Neutrophil (primary cell): ENCODE data around the gene SENP1.

Experiments used
- H3K27ac ChIP-seq: fragments of 200-600 bp; sonication (generic); 2 replicates; pipeline ENCODE4 v1.5.1; 2016; ENCODE audit warnings: mild to moderate bottlenecking, moderate library complexity
- H3K27me3 ChIP-seq: fragments of 200-600 bp; sonication (generic); 2 replicates; pipeline ENCODE4 v1.6.0; 2016; ENCODE audit warnings: mild to moderate bottlenecking
- H3K36me3 ChIP-seq: fragments of 200-600 bp; sonication (generic); 2 replicates; pipeline ENCODE4 v1.5.1; 2017
- H3K4me1 ChIP-seq, 2 experiments: fragments of 200-600 bp in 1 of 2; sonication (generic) in 1 of 2; 1 replicate in 1 of 2; 2 replicates in 1 of 2; pipeline versions ENCODE4 v1.5.1 to v1.6.1; 2013 to 2016; ENCODE audit warnings: low read depth in 1 of 2, low read length in 1 of 2, mild to moderate bottlenecking in 1 of 2, moderate library complexity in 1 of 2; ENCODE audit not compliant: control insufficient read depth in 1 of 2, insufficient read depth in 1 of 2
- H3K4me3 ChIP-seq, 2 experiments: fragments of 200-600 bp in 1 of 2; sonication (generic) in 1 of 2; 1 replicate in 1 of 2; 2 replicates in 1 of 2; pipeline ENCODE4 v1.5.1; 2013 to 2016; ENCODE audit warnings: low read depth in 1 of 2, low read length in 1 of 2, mild to moderate bottlenecking in 1 of 2, moderate library complexity in 1 of 2
- H3K9me3 ChIP-seq: fragments of 200-600 bp; sonication (generic); 2 replicates; pipeline ENCODE4 v1.5.1; 2016
- TF ChIP-seq, protein P1 (sequence below): fragments of 200-600 bp; sonication (generic); IDR thresholded peaks from 2 replicates; pipeline ENCODE4 v1.5.1; 2016; ENCODE audit warnings: antibody characterized with exemption

SENP1 gene

DNA sequence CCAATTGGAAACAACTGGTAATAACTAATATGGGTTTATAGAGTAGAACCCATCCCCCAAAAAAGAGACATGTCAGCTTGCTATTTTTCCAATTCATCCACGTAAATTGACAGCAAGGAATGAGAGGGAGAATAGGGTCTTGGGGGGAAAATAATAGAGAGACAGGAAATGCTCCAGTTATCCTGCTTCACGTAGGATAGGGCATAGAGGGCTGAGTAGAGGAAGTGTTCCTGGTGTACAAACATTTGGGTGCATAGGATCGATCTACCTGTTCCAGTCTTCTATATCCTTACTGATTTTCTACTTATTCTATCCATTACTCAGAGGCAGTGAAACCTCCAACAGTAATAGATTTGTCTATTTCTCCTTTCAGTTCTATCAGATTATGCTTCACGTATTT, 52.0 kb downstream of the SENP1 start:
- no peak overlapping the region for H3K4me3 ChIP-seq
- no peaks in the 10 kb centered on the region for H3K4me1 ChIP-seq
- no peaks in the 10 kb centered on the region for H3K9me3 ChIP-seq
- no peaks in the 10 kb centered on the region for H3K27me3 ChIP-seq
- no peak overlapping the region for H3K27ac ChIP-seq
- H3K36me3 ChIP-seq = peaks cover 25% of the 10 kb centered on the region
- TF ChIP-seq, protein P1, sequence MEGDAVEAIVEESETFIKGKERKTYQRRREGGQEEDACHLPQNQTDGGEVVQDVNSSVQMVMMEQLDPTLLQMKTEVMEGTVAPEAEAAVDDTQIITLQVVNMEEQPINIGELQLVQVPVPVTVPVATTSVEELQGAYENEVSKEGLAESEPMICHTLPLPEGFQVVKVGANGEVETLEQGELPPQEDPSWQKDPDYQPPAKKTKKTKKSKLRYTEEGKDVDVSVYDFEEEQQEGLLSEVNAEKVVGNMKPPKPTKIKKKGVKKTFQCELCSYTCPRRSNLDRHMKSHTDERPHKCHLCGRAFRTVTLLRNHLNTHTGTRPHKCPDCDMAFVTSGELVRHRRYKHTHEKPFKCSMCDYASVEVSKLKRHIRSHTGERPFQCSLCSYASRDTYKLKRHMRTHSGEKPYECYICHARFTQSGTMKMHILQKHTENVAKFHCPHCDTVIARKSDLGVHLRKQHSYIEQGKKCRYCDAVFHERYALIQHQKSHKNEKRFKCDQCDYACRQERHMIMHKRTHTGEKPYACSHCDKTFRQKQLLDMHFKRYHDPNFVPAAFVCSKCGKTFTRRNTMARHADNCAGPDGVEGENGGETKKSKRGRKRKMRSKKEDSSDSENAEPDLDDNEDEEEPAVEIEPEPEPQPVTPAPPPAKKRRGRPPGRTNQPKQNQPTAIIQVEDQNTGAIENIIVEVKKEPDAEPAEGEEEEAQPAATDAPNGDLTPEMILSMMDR = no peak

DNA sequence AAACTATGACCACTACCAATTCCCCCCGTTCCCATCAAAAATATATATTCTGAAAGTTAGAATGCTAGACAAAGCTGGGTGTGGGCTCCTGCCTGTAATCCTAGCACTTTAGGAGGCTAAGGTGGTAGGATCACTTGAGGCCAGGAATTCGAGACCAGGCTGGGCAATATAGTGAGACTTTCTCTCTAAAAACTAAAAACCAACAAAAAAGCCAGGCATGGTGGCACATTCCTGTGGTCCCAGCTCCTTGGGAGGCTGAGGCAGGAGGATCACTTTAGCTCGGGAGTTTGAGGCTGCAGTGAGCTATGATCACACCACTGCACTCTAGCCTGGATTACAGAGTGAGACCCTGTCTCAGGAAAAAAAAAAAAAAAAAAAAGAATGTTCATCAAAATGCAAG, 52.8 kb downstream of the SENP1 start:
- Histone ChIP-seq H3K4me1 (no peaks in the 10 kb centered on the region), H3K27me3 (no peaks in the 10 kb centered on the region), H3K9me3 (no peaks in the 10 kb centered on the region), H3K36me3 (peaks cover 33% of the 10 kb centered on the region), H3K27ac (no peak overlapping the region), H3K4me3 (no peak overlapping the region)
- TF ChIP-seq, protein P1 = no peak

- TF ChIP-seq, protein P1 = no peak
- no peaks in the 10 kb centered on the region for H3K9me3 ChIP-seq
- no peaks in the 10 kb centered on the region for H3K4me1 ChIP-seq
- peaks cover 48% of the 10 kb centered on the region for H3K36me3 ChIP-seq
- no peak overlapping the region for H3K4me3 ChIP-seq
- H3K27me3 ChIP-seq = no peaks in the 10 kb centered on the region
- H3K27ac ChIP-seq = no peak overlapping the region
Observed at GRCh38 chr12:48051681-48052080, 54.2 kb downstream of the SENP1 start.

DNA sequence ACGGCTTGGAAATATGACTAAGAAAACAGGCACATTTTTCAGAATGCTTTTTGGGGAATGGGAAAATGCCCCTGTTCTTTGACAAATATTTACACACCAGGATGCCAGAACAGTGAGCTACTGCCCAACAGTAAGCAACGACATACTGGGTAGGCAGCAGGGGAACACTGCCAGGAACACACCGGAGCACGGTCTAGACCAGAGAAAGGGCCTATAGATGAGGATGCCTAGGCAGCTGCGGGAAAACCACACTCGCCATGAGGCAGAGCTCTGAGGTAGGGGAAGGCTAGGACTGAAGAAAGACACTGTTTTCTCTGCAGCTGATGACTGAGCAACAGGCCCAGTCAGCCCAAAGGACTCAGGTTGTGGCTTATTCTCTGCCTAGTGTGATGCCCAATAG, 55.7 kb downstream of the SENP1 start:
- Histone ChIP-seq H3K27me3 (no peaks in the 10 kb centered on the region), H3K36me3 (peaks cover 60% of the 10 kb centered on the region), H3K4me1 (no peaks in the 10 kb centered on the region), H3K27ac (no peak overlapping the region), H3K9me3 (no peaks in the 10 kb centered on the region), H3K4me3 (no peak overlapping the region)
- TF ChIP-seq, protein P1 = no peak

DNA sequence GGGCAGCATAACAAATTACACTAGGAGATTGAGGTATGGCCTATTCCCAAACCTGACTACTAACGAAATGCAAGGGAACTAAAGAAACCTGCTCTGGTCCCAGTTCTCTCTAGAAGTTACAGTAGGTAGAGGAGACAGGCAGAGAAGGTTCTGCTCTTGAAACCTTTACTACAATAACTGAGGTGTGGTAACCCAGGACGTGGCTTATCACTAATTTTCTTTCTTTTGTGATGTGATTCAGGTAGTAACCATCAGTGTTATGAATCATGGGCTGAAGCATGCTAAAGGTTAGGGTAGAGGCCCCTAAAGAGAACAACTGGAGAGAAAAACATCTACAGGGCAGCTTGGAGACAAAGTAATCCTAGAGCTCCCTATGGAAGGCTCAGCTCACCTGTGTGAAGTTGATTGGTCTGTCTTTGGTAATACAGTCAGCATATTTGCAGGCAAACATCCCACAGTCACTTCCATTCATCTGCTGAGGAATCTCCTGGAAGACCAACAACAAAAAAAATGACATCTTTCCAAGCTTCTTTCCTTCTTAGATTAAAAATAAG, 59.8 kb downstream of the SENP1 start:
- TF ChIP-seq, protein P1 = no peak
- H3K27ac ChIP-seq = no peak overlapping the region
- no peaks in the 10 kb centered on the region for H3K27me3 ChIP-seq
- H3K36me3 ChIP-seq = peaks cover 85% of the 10 kb centered on the region
- no peak overlapping the region for H3K4me3 ChIP-seq
- H3K9me3 ChIP-seq = no peaks in the 10 kb centered on the region
- H3K4me1 ChIP-seq = no peaks in the 10 kb centered on the region
